ENCODE results near the gene DYNLRB1.

- TF ChIP-seq, protein P1, sequence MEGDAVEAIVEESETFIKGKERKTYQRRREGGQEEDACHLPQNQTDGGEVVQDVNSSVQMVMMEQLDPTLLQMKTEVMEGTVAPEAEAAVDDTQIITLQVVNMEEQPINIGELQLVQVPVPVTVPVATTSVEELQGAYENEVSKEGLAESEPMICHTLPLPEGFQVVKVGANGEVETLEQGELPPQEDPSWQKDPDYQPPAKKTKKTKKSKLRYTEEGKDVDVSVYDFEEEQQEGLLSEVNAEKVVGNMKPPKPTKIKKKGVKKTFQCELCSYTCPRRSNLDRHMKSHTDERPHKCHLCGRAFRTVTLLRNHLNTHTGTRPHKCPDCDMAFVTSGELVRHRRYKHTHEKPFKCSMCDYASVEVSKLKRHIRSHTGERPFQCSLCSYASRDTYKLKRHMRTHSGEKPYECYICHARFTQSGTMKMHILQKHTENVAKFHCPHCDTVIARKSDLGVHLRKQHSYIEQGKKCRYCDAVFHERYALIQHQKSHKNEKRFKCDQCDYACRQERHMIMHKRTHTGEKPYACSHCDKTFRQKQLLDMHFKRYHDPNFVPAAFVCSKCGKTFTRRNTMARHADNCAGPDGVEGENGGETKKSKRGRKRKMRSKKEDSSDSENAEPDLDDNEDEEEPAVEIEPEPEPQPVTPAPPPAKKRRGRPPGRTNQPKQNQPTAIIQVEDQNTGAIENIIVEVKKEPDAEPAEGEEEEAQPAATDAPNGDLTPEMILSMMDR (IDR thresholded peaks at IDR 0.05), result no peak
- no peak for TF ChIP-seq POLR2A (IDR thresholded peaks at IDR 0.05)
These were observed 44.4 kb downstream of the DYNLRB1 start for GRCh38 chr20:34560614-34561013.
